Measurements from ENCODE around the gene FGF5.
A peak's percentile ranks its signal among the peaks of the same experiment; 100 is the strongest.

FGF5 gene

GRCh38 chr4:80305466-80305865 is 39.0 kb downstream of the FGF5 start:
- peak in 1 of 2 donors; percentile 80 for DNase-seq (ENCODE audit: low read depth in 2 of 2)
- TF ChIP-seq CTCF (IDR thresholded peaks at IDR 0.05; ENCODE audit: low read depth, low read length): no peak
- no peak overlapping the region for H3K4me3 ChIP-seq (replicated peaks in 1 of 2; ENCODE audit: low read depth in 2 of 2, low read length in 2 of 2)

- no peak overlapping the region for H3K4me3 ChIP-seq (replicated peaks in 1 of 2; ENCODE audit: low read depth in 2 of 2, low read length in 2 of 2)
- DNase-seq (ENCODE audit: low read depth in 2 of 2): peak in 1 of 2 donors; percentile 74
- no peak for TF ChIP-seq CTCF (IDR thresholded peaks at IDR 0.05; ENCODE audit: low read depth, low read length)
Observed at GRCh38 chr4:80306260-80306659, 39.8 kb downstream of the FGF5 start.

GRCh38 chr4:80307183-80307735 is 40.8 kb downstream of the FGF5 start:
- H3K4me3 ChIP-seq (replicated peaks in 1 of 2; ENCODE audit: low read depth in 2 of 2, low read length in 2 of 2): no peak overlapping the region
- TF ChIP-seq CTCF (IDR thresholded peaks at IDR 0.05; ENCODE audit: low read depth, low read length): no peak

GRCh38 chr4:80307774-80308465 is 41.5 kb downstream of the FGF5 start:
- DNase-seq (ENCODE audit: low read depth in 2 of 2): peak; percentile 52 to 83
- no peak for TF ChIP-seq CTCF (IDR thresholded peaks at IDR 0.05; ENCODE audit: low read depth, low read length)
- peak overlapping the region in 1 of 2 donors; percentile 19 for H3K4me3 ChIP-seq (replicated peaks in 1 of 2; ENCODE audit: low read depth in 2 of 2, low read length in 2 of 2)

More at GRCh38 chr4:80307183-80307735, 40.8 kb downstream of the FGF5 start:
- DNase-seq (ENCODE audit: low read depth in 2 of 2): peak; percentile 40 to 63

- no peak overlapping the region for H3K4me3 ChIP-seq (replicated peaks in 1 of 2; ENCODE audit: low read depth in 2 of 2, low read length in 2 of 2)
- no peak for TF ChIP-seq CTCF (IDR thresholded peaks at IDR 0.05; ENCODE audit: low read depth, low read length)
- DNase-seq (ENCODE audit: low read depth in 2 of 2): no peak
Observed at GRCh38 chr4:80308466-80308822, 42.0 kb downstream of the FGF5 start.

- no peak for TF ChIP-seq CTCF (IDR thresholded peaks at IDR 0.05; ENCODE audit: low read depth, low read length)
- peak; percentile 86 to 96 for DNase-seq (ENCODE audit: low read depth in 2 of 2)
- H3K4me3 ChIP-seq (replicated peaks in 1 of 2; ENCODE audit: low read depth in 2 of 2, low read length in 2 of 2): no peak overlapping the region
Observed at GRCh38 chr4:80309294-80310004, 43.0 kb downstream of the FGF5 start.
